ENCODE results near the gene ANXA11.

Gene ANXA11

GRCh38 chr10:80158598-80159127 is 46.7 kb downstream of the ANXA11 start:
- Histone ChIP-seq H3K4me3 (ENCODE audit: low read depth, low read length) (no peak overlapping the region), H3K9ac (ENCODE audit: low read depth, low read length) (no peak overlapping the region), H3K27me3 (ENCODE audit: control insufficient read depth, insufficient read depth, low read length) (no peaks in the 10 kb centered on the region), H3K9me3 (ENCODE audit: control insufficient read depth, insufficient read depth, low read length) (no peaks in the 10 kb centered on the region), H3K4me1 (ENCODE audit: control insufficient read depth, insufficient read depth, low read length) (peaks cover 3% of the 10 kb centered on the region), H3K36me3 (ENCODE audit: control insufficient read depth, insufficient read depth, low read length) (peaks cover 24% of the 10 kb centered on the region)

GRCh38 chr10:80158126-80158525 is 47.2 kb downstream of the ANXA11 start:
- Histone ChIP-seq H3K36me3 (ENCODE audit: control insufficient read depth, insufficient read depth, low read length) (peaks cover 24% of the 10 kb centered on the region), H3K9ac (ENCODE audit: low read depth, low read length) (no peak overlapping the region), H3K9me3 (ENCODE audit: control insufficient read depth, insufficient read depth, low read length) (no peaks in the 10 kb centered on the region), H3K27me3 (ENCODE audit: control insufficient read depth, insufficient read depth, low read length) (no peaks in the 10 kb centered on the region), H3K4me3 (ENCODE audit: low read depth, low read length) (no peak overlapping the region), H3K4me1 (ENCODE audit: control insufficient read depth, insufficient read depth, low read length) (peaks cover 3% of the 10 kb centered on the region)

- Histone ChIP-seq H3K4me1 (ENCODE audit: control insufficient read depth, insufficient read depth, low read length) (peaks cover 3% of the 10 kb centered on the region), H3K9me3 (ENCODE audit: control insufficient read depth, insufficient read depth, low read length) (no peaks in the 10 kb centered on the region), H3K9ac (ENCODE audit: low read depth, low read length) (no peak overlapping the region), H3K4me3 (ENCODE audit: low read depth, low read length) (no peak overlapping the region), H3K36me3 (ENCODE audit: control insufficient read depth, insufficient read depth, low read length) (peaks cover 24% of the 10 kb centered on the region), H3K27me3 (ENCODE audit: control insufficient read depth, insufficient read depth, low read length) (no peaks in the 10 kb centered on the region)
These were observed 47.8 kb downstream of the ANXA11 start for GRCh38 chr10:80157561-80157960.

GRCh38 chr10:80156216-80156615 is 49.1 kb downstream of the ANXA11 start:
- no peaks in the 10 kb centered on the region for H3K9me3 ChIP-seq (ENCODE audit: control insufficient read depth, insufficient read depth, low read length)
- H3K36me3 ChIP-seq (ENCODE audit: control insufficient read depth, insufficient read depth, low read length): peaks cover 24% of the 10 kb centered on the region
- H3K9ac ChIP-seq (ENCODE audit: low read depth, low read length): no peak overlapping the region
- H3K4me1 ChIP-seq (ENCODE audit: control insufficient read depth, insufficient read depth, low read length): no peaks in the 10 kb centered on the region
- no peak overlapping the region for H3K4me3 ChIP-seq (ENCODE audit: low read depth, low read length)
- H3K27me3 ChIP-seq (ENCODE audit: control insufficient read depth, insufficient read depth, low read length): no peaks in the 10 kb centered on the region

- no peak overlapping the region for H3K4me3 ChIP-seq (ENCODE audit: low read depth, low read length)
- H3K9ac ChIP-seq (ENCODE audit: low read depth, low read length): no peak overlapping the region
- H3K9me3 ChIP-seq (ENCODE audit: control insufficient read depth, insufficient read depth, low read length): no peaks in the 10 kb centered on the region
- H3K27me3 ChIP-seq (ENCODE audit: control insufficient read depth, insufficient read depth, low read length): no peaks in the 10 kb centered on the region
- no peaks in the 10 kb centered on the region for H3K4me1 ChIP-seq (ENCODE audit: control insufficient read depth, insufficient read depth, low read length)
- peaks cover 24% of the 10 kb centered on the region for H3K36me3 ChIP-seq (ENCODE audit: control insufficient read depth, insufficient read depth, low read length)
These were observed 49.6 kb downstream of the ANXA11 start for GRCh38 chr10:80155696-80156215.

GRCh38 chr10:80154978-80155695 is 50.2 kb downstream of the ANXA11 start:
- no peak overlapping the region for H3K4me3 ChIP-seq (ENCODE audit: low read depth, low read length)
- H3K9ac ChIP-seq (ENCODE audit: low read depth, low read length): no peak overlapping the region
- H3K9me3 ChIP-seq (ENCODE audit: control insufficient read depth, insufficient read depth, low read length): no peaks in the 10 kb centered on the region
- no peaks in the 10 kb centered on the region for H3K27me3 ChIP-seq (ENCODE audit: control insufficient read depth, insufficient read depth, low read length)
- peaks cover 24% of the 10 kb centered on the region for H3K36me3 ChIP-seq (ENCODE audit: control insufficient read depth, insufficient read depth, low read length)
- no peaks in the 10 kb centered on the region for H3K4me1 ChIP-seq (ENCODE audit: control insufficient read depth, insufficient read depth, low read length)

GRCh38 chr10:80154626-80154977 is 50.7 kb downstream of the ANXA11 start:
- Histone ChIP-seq H3K4me1 (ENCODE audit: control insufficient read depth, insufficient read depth, low read length) (no peaks in the 10 kb centered on the region), H3K36me3 (ENCODE audit: control insufficient read depth, insufficient read depth, low read length) (peaks cover 24% of the 10 kb centered on the region), H3K9me3 (ENCODE audit: control insufficient read depth, insufficient read depth, low read length) (no peaks in the 10 kb centered on the region), H3K27me3 (ENCODE audit: control insufficient read depth, insufficient read depth, low read length) (no peaks in the 10 kb centered on the region), H3K9ac (ENCODE audit: low read depth, low read length) (no peak overlapping the region), H3K4me3 (ENCODE audit: low read depth, low read length) (no peak overlapping the region)

- no peaks in the 10 kb centered on the region for H3K9me3 ChIP-seq (ENCODE audit: control insufficient read depth, insufficient read depth, low read length)
- H3K36me3 ChIP-seq (ENCODE audit: control insufficient read depth, insufficient read depth, low read length): peaks cover 24% of the 10 kb centered on the region
- H3K9ac ChIP-seq (ENCODE audit: low read depth, low read length): no peak overlapping the region
- H3K4me3 ChIP-seq (ENCODE audit: low read depth, low read length): no peak overlapping the region
- no peaks in the 10 kb centered on the region for H3K27me3 ChIP-seq (ENCODE audit: control insufficient read depth, insufficient read depth, low read length)
- H3K4me1 ChIP-seq (ENCODE audit: control insufficient read depth, insufficient read depth, low read length): no peaks in the 10 kb centered on the region
These were observed 51.9 kb downstream of the ANXA11 start for GRCh38 chr10:80153460-80153859.

- H3K27me3 ChIP-seq (ENCODE audit: control insufficient read depth, insufficient read depth, low read length): no peaks in the 10 kb centered on the region
- no peak overlapping the region for H3K4me3 ChIP-seq (ENCODE audit: low read depth, low read length)
- H3K9me3 ChIP-seq (ENCODE audit: control insufficient read depth, insufficient read depth, low read length): no peaks in the 10 kb centered on the region
- peaks cover 17% of the 10 kb centered on the region for H3K36me3 ChIP-seq (ENCODE audit: control insufficient read depth, insufficient read depth, low read length)
- H3K4me1 ChIP-seq (ENCODE audit: control insufficient read depth, insufficient read depth, low read length): no peaks in the 10 kb centered on the region
- H3K9ac ChIP-seq (ENCODE audit: low read depth, low read length): no peak overlapping the region
These were observed 52.5 kb downstream of the ANXA11 start for GRCh38 chr10:80152820-80153219.

GRCh38 chr10:80150172-80150571 is 55.2 kb downstream of the ANXA11 start:
- no peak overlapping the region for H3K9ac ChIP-seq (ENCODE audit: low read depth, low read length)
- no peak overlapping the region for H3K4me3 ChIP-seq (ENCODE audit: low read depth, low read length)
- no peaks in the 10 kb centered on the region for H3K4me1 ChIP-seq (ENCODE audit: control insufficient read depth, insufficient read depth, low read length)
- H3K27me3 ChIP-seq (ENCODE audit: control insufficient read depth, insufficient read depth, low read length): peaks cover 2% of the 10 kb centered on the region
- no peaks in the 10 kb centered on the region for H3K9me3 ChIP-seq (ENCODE audit: control insufficient read depth, insufficient read depth, low read length)
- H3K36me3 ChIP-seq (ENCODE audit: control insufficient read depth, insufficient read depth, low read length): peaks cover 3% of the 10 kb centered on the region

- H3K36me3 ChIP-seq (ENCODE audit: control insufficient read depth, insufficient read depth, low read length): no peaks in the 10 kb centered on the region
- no peaks in the 10 kb centered on the region for H3K4me1 ChIP-seq (ENCODE audit: control insufficient read depth, insufficient read depth, low read length)
These were observed 56.2 kb downstream of the ANXA11 start for GRCh38 chr10:80149123-80149522.

GRCh38 chr10:80148166-80148805 is 57.1 kb downstream of the ANXA11 start:
- Histone ChIP-seq H3K4me3 (ENCODE audit: low read depth, low read length) (no peak overlapping the region), H3K9me3 (ENCODE audit: control insufficient read depth, insufficient read depth, low read length) (no peaks in the 10 kb centered on the region), H3K9ac (ENCODE audit: low read depth, low read length) (no peak overlapping the region), H3K36me3 (ENCODE audit: control insufficient read depth, insufficient read depth, low read length) (no peaks in the 10 kb centered on the region), H3K27me3 (ENCODE audit: control insufficient read depth, insufficient read depth, low read length) (peaks cover 12% of the 10 kb centered on the region), H3K4me1 (ENCODE audit: control insufficient read depth, insufficient read depth, low read length) (no peaks in the 10 kb centered on the region)

More at GRCh38 chr10:80149123-80149522, 56.2 kb downstream of the ANXA11 start:
- Histone ChIP-seq H3K4me3 (ENCODE audit: low read depth, low read length) (no peak overlapping the region), H3K9me3 (ENCODE audit: control insufficient read depth, insufficient read depth, low read length) (no peaks in the 10 kb centered on the region), H3K9ac (ENCODE audit: low read depth, low read length) (no peak overlapping the region), H3K27me3 (ENCODE audit: control insufficient read depth, insufficient read depth, low read length) (peaks cover 8% of the 10 kb centered on the region)
